ENCODE measurements around the gene TMEM178B.

- TF ChIP-seq MAX (IDR thresholded peaks at IDR 0.05; ENCODE audit: low read depth) (no peak), CTCF (IDR thresholded peaks at IDR 0.05) (no peak), EP300 (IDR thresholded peaks at IDR 0.05; ENCODE audit: borderline replicate concordance in 1 of 2, low read depth in 1 of 2, low read length in 1 of 2) (no peak), USF1 (IDR thresholded peaks at IDR 0.05; ENCODE audit: borderline replicate concordance, low read depth) (no peak), USF2 (IDR thresholded peaks at IDR 0.05; ENCODE audit: borderline replicate concordance, low read depth, low read length) (no peak)
Measured at GRCh38 chr7:141431711-141432110, 357.8 kb downstream of the TMEM178B start.

All from SK-N-SH (cell line).